Heart left ventricle (tissue), 13 donors: ENCODE data around the gene IRS1.

ENCODE experiments used
- POLR2A ChIP-seq, 2 donors: fragments of 450-650 bp; IDR thresholded peaks; one replicate each; pipeline ENCODE4 v1.6.1; 2017; ENCODE audit warnings: antibody characterized with exemption in 2 of 2, mild to moderate bottlenecking in 2 of 2, moderate library complexity in 2 of 2
- TF ChIP-seq, protein P1 (sequence below), 12 donors: fragments of 200-600 bp; sonication (generic) in 4 of 12; IDR thresholded peaks; one replicate each; pipeline versions ENCODE4 v1.5.0 to v1.8.0; 2018 to 2022; ENCODE audit warnings: antibody characterized with exemption in 12 of 12, mild to moderate bottlenecking in 5 of 12
- donor health status: ischemic (EF 13 %, LVEDD 7.1; RV severe dilation, severe dysfunction).
- donor health status: DM: no; HTN: yes; CAD: no.
- donor health status: DM: no; HTN: no; CAD: no.
- donor health status: ischemic (EF 25% LVEDD 6.9; RV normal size, moderate dysfunction).
- donor health status: ischemic (EF 25% LVEDD 5.7; RV mildly dilated, moderate dysfunction).
- donor health status: ischemic (EF 35%, LVEDD 5.7; RV mildly dilated, moderate dysfunction).
- donor health status: nonischemic (EF 11% LVEDD 7.7; RV severe dilation, severe dysfunction).
- donor health status: DM: yes; HTN: yes; CAD: no.
- donor health status: PGD.
- donor health status: ischemic (EF 29% LVEDD 5.4; RV normal size, mild dysfunction).
- donor health status: nonischemic (EF 23%, LVEDD 6.1; RV moderate dilation, normal function).

DNA sequence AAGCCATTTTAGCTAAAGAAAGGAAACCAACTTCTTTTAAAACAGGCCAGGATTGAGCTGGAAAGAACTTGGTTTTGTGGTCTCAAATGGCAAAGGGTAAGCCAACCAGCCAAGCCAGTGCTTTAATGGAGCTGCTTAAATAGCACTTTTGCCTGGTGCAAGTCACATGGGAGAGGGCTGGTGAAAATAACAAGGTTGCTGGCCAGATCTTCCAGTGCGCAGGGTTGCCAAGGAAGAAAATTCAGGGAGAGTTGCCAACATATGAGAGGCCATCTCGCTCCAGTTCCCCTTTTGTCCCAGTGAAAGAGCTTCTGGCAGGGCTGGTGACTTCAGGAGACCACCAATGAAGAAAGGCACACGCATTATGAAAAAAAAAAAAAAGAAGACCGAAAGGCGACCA is 57.3 kb downstream of the IRS1 start:
- TF ChIP-seq, protein P1, sequence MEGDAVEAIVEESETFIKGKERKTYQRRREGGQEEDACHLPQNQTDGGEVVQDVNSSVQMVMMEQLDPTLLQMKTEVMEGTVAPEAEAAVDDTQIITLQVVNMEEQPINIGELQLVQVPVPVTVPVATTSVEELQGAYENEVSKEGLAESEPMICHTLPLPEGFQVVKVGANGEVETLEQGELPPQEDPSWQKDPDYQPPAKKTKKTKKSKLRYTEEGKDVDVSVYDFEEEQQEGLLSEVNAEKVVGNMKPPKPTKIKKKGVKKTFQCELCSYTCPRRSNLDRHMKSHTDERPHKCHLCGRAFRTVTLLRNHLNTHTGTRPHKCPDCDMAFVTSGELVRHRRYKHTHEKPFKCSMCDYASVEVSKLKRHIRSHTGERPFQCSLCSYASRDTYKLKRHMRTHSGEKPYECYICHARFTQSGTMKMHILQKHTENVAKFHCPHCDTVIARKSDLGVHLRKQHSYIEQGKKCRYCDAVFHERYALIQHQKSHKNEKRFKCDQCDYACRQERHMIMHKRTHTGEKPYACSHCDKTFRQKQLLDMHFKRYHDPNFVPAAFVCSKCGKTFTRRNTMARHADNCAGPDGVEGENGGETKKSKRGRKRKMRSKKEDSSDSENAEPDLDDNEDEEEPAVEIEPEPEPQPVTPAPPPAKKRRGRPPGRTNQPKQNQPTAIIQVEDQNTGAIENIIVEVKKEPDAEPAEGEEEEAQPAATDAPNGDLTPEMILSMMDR (IDR thresholded peaks at IDR 0.05) = no peak
- TF ChIP-seq POLR2A (IDR thresholded peaks at IDR 0.05) = no peak
